NCI-H1436 treated with DMSO at 0.1 percent for 48 hours (cell line): ENCODE data around the gene BANK1.

Experiments used
- DNase-seq: peaks from one replicate; lab custom pipeline; 2025; lab: John Stamatoyannopoulos, UW

Gene BANK1

GRCh38 chr4:101960431-101960830, 169.9 kb downstream of the BANK1 start:
- DNase-seq, result no peak

GRCh38 chr4:101961144-101961543, 170.6 kb downstream of the BANK1 start:
- no peak for DNase-seq

- DNase-seq, result no peak
Observed at GRCh38 chr4:101967697-101968346, 177.3 kb downstream of the BANK1 start.

- DNase-seq, result no peak
Observed at GRCh38 chr4:101968364-101968763, 177.8 kb downstream of the BANK1 start.

GRCh38 chr4:101969965-101970364, 179.4 kb downstream of the BANK1 start:
- no peak for DNase-seq

GRCh38 chr4:101970547-101971155, 180.1 kb downstream of the BANK1 start:
- no peak for DNase-seq

- no peak for DNase-seq
Observed at GRCh38 chr4:101972791-101973190, 182.3 kb downstream of the BANK1 start.

GRCh38 chr4:101973361-101973760, 182.8 kb downstream of the BANK1 start:
- DNase-seq, result no peak

- no peak for DNase-seq
Observed at GRCh38 chr4:101977076-101977475, 186.5 kb downstream of the BANK1 start.

- no peak for DNase-seq
Observed at GRCh38 chr4:101981756-101982155, 191.2 kb downstream of the BANK1 start.

GRCh38 chr4:101983835-101984234, 193.3 kb downstream of the BANK1 start:
- DNase-seq, result no peak

GRCh38 chr4:101987623-101988243, 197.2 kb downstream of the BANK1 start:
- DNase-seq, result no peak

GRCh38 chr4:101989551-101989950, 199.0 kb downstream of the BANK1 start:
- no peak for DNase-seq

GRCh38 chr4:101992446-101992845, 201.9 kb downstream of the BANK1 start:
- DNase-seq, result no peak

GRCh38 chr4:101993002-101993841, 202.7 kb downstream of the BANK1 start:
- DNase-seq, result no peak

- no peak for DNase-seq
Observed at GRCh38 chr4:101993842-101994775, 203.6 kb downstream of the BANK1 start.

GRCh38 chr4:102007959-102008425, 217.5 kb downstream of the BANK1 start:
- DNase-seq, result no peak

GRCh38 chr4:102008711-102009110, 218.2 kb downstream of the BANK1 start:
- DNase-seq, result no peak

- no peak for DNase-seq
Observed at GRCh38 chr4:102022343-102022742, 231.8 kb downstream of the BANK1 start.

GRCh38 chr4:102027961-102028360, 237.4 kb downstream of the BANK1 start:
- DNase-seq, result no peak

GRCh38 chr4:102031406-102031805, 240.9 kb downstream of the BANK1 start:
- DNase-seq, result no peak
